HG03060 (cell line): ENCODE data around the gene INSYN2B.

ENCODE experiments used
- ATAC-seq: cut with Tn5 transposase; IDR thresholded peaks from one replicate; pipeline ENCODE4 v1.9.1; 2021; ENCODE audit warnings: low read depth, moderate number of reproducible peaks; ENCODE audit not compliant: unreplicated experiment

INSYN2B gene

DNA sequence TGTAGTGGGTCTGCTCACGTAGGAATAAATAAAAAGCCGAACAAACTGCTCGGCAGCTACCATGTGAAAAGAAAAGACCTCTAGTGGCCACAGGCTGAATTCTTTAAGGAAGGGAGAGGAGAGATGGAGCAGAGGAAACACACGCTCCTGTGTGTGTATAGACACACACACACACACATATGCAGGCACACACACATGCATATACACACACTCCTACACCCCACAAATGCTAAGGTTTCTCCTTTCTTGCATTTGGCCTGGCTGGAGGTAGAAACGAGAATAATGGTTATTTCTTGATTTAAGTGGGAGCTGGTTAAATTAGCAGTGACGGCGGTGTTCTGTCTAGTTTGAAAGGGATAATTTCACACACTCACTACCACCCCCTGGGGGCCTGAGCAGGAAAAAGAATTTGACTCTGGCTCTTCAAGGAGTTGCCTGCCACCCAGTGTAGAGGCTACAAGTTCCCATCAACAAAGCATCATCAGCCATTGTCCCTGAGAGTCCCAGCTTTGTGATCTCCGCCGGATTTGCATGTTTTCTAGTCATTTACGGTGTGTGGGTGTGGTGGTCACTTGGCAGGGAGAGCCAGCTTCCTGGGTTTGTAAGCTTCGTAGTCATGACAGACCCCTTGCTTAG, at the start of gene INSYN2B:
Gene INSYN2B, minus strand, starts transcription at position 78 of the 636 bp plus-strand sequence. CDS start 96,597 bp downstream, outside the sequence.
- no peak for ATAC-seq

DNA sequence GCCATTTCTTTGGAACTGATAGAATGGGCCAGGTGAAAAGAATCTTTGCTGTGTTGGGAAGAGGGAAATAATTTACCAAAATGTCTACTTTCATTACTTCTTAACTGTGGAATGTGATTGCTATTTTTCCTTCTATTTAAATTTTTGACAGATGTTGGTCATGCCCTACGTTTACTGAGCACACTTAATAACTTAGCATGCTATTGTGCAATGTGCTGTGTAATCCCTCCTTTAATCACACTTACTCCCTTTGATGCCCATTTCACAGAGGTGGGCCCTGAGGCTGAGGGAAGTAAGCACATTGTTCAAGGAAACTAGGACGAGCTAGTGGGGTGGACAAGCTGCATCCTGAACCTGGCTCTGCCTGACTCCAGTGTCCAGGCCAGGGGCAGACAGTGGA, 47.8 kb upstream of the INSYN2B start:
- no peak for ATAC-seq

DNA sequence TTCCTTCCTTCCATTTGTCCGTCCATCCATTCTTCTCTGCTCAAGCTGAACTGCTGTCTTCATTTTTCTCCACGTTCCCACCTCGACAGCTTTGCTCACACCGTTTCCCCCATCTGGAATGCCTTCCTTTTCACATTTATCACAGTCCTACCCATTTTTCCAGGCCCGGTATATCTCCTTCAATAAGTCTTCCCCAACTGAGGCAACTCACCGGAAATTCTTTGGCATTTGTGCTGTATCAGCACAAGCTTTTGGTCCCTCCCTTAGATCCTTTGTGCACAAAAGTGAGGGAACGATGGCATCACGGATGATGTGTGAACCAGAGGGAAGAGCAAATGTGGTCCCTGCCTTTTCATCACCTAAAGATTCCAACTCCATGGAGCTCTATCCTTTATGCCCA, 45.6 kb upstream of the INSYN2B start:
- no peak for ATAC-seq

DNA sequence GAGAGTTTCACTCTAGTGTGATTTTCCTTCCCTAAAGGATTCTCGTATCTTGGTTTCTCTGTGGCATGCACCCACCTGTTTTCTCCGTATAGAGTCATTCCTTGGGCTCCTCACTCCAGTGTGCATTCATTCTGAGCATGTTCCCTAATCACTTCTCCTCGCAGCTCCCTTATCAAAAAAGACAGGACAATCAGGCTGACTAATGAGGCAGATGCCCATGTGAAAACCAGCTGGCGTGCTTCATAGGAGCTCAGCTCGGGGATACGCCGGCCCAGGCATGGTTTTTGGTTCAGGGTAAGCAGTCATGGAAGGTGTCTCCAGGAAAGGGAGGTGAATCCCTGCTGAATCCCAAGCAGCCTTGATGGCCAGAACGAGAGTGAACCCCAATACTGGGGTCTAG, 41.2 kb upstream of the INSYN2B start:
- no peak for ATAC-seq

DNA sequence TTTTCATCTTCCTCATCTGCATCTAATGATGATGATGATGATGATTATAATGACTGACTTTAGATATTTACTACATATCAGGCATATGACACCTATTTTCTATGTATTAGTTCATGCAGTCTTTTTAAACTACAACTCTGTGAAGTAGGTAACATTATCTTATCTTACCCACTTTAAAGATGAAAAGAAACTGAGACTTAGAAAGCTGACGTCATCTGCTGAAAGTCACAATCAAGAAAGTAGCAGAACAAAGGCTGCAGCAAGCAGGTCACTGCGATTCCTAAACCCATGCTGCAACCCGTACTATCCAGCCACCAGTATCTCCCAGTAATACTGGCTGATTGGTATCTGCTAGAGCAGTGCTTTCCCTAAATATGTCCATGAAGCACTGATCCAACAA, 40.1 kb upstream of the INSYN2B start:
- ATAC-seq = no peak

DNA sequence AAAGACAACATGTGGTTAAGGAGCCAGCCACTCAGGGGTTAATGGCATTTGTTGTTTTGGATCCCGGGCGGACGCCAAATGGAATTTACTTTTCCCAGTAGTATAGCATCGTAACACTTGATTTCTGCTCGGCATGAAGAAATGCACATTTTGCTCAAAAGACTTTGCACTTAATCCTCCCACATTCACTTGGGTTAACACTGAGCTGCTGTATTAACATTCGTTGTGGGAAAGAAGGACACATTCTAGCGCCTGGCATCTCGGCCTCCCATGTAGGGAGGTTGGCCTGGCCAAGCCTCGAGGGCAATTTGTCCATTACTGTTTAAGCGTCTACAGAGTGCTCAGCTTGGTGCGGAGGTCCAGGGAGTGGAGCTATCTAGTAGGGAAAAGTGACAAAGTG, 32.3 kb upstream of the INSYN2B start:
- no peak for ATAC-seq

DNA sequence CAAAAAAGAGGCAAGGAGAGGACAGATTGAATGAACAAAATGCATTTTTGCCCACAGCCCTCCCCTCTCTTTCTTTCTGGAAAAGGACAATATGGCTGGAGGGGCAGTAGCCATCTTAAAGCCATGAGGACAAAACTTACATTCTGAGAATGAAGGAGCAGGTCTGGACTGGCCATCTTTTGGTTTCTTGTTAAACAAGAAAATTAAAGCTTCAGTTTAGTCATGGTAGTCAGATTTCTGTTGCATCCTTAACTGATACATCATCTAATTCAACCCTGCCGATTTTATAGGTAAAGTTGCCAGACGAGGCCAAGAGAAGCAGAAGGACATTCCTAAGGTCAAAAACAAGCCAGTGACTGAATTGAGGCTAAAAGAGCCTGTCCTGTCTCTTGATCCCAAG, 31.5 kb upstream of the INSYN2B start:
- no peak for ATAC-seq

DNA sequence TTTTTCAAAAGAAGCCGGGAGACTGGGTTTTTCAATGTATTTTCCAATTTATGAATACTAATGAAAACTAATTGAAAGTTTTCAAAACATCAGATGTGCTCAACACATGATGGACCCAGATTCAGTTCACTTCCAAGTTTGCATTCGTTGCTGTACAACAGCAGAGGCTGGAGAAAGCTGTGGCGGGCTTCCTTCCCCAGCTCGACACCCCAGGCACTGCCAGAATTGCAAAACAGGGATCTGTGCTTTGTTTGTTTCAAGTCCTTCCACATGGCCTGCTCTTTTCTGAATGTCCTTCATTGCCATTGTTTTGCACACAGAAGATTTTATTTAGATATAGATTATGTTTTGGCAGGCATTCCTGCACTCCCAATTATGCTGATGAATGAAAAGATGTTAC, 30.3 kb upstream of the INSYN2B start:
- no peak for ATAC-seq

DNA sequence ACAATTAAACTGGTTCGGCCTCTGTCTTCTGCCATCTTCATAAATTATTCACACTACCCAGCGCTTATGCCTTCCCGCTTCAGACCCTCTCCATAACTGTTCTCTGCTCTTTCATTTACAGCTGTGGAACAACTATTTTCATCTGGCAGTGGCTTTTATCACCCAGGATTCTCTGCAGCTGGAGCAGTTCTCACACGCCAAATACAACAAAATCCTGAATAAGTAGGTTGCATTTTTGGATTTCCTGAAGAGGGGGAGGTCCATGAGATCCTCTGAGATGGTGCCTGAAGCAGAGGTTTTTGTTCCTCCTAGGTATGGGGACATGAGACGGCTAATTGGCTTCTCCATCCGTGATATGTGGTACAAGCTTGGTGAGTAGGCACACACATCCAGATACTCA, 28.1 kb upstream of the INSYN2B start:
- no peak for ATAC-seq

DNA sequence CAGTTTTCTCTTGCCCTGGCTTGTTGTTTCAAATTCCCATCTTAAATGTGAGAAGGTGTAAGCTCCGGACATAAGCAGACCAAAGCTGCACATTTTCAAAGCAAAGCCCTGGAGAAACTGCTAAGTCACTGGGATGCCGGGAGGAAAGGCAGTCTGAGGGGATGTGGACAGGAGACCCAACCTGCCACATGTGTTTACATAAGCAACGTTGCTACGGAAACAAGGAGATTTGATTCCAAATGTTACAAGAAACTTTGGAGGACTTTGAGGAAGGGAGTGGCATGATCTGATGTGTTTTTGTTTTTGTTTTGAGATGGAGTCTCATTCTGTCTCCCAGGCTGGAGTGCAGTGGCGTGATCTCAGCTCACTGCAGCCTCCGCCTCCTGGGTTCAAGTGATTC, 25.7 kb upstream of the INSYN2B start:
- ATAC-seq = no peak

DNA sequence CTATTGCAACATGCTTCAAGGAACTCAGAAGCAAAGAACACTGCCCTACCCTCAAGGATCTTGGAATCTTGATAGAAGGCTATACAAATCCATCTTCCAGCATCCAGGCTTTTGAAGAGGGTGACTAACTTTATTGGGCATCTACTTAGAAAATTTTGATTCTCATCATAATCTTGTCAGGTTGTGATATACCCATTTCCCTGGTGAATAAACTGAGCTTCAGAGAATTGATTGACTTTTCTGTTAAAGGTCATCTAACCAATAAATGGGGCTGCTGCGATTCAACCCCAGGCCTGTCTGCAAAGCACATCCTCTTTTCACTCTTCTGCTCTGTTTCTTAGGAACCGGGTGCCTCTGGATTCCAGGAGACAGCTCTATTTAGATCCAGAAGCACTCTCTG, 19.9 kb upstream of the INSYN2B start:
- ATAC-seq = no peak

DNA sequence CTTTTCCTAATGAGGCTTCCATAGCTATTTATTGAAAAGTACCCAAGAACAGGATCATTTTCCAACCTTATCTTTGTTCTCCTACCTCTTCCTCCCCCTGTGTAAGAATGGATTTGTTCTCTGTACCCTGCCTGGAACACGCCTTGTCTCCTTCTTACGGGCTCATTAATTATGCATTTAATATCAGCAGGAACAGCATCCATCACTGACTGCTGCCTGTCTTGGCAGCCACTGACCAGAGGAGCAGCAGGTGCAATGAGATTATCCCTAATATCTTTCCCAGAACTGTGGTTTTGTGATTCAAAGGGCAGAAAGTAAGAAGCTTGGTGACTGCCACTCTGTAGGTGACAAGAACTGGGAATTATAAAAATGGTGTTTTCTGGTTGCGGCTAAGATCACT, 19.3 kb upstream of the INSYN2B start:
- ATAC-seq = no peak

DNA sequence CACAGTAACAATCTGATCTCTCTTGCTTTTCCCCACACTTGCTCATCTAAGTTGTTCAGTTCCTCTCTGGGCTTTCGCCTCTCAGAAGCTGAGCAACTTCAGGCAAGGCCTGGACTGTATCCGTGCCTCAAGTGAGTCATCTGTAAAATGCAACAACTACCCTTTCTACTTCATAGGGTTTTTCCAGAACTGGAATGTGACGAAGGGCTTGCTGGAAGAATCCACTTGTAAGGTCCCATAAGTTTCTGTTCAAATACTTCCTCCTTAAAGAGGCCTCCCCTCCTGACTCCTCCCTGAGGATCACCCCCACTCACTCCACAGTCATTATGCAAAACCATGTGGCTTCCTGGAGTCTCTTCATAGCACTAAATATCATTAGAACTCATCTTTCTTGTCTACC, 17.5 kb upstream of the INSYN2B start:
- no peak for ATAC-seq

DNA sequence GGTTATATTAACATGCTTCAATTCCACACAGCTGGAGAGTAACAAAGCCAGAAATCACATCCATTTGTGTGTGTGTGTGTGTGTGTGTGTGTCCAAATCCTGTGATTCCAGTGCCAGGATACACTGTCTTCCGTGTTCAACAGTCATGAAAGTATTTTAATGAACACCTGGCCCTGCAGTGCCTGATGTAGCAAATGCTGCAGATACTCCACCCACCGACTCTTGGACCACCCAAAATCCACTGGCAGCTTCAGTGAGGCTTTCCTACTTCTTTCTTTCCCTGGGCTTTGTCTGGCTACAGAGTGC, 13.1 kb upstream of the INSYN2B start:
- no peak for ATAC-seq

DNA sequence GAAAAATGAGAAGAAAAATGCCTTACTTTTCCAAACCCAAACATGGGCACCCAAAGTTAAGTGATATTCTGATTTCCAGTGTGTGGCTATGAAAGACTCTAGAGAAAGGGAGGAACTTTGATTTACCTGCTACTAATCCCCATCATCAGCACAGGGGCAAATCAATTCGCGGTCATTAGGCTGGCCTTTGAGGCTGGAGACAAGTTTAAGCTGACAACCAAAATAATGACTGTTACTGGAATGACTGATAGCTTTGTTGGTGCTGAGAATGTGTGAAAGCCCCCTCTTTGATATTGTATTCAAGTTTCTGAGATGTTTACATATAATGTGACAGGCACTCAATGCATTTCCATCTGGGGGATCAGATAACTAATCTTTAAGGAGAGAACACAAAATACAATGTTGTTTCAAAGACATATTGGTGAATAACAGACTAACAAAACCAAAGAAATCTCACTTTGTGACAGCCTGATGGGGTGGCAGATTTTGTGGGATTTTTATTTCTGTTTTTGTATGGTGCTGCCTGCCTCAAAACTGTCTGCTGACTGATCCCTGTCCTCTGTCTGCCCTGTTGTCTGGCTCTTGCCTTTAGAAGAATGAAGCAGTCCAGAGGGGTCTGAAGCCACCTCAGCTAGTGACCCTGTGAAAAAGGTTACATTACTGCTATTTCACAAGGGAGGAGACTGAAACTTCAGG, 12.6 kb upstream of the INSYN2B start:
- no peak for ATAC-seq

DNA sequence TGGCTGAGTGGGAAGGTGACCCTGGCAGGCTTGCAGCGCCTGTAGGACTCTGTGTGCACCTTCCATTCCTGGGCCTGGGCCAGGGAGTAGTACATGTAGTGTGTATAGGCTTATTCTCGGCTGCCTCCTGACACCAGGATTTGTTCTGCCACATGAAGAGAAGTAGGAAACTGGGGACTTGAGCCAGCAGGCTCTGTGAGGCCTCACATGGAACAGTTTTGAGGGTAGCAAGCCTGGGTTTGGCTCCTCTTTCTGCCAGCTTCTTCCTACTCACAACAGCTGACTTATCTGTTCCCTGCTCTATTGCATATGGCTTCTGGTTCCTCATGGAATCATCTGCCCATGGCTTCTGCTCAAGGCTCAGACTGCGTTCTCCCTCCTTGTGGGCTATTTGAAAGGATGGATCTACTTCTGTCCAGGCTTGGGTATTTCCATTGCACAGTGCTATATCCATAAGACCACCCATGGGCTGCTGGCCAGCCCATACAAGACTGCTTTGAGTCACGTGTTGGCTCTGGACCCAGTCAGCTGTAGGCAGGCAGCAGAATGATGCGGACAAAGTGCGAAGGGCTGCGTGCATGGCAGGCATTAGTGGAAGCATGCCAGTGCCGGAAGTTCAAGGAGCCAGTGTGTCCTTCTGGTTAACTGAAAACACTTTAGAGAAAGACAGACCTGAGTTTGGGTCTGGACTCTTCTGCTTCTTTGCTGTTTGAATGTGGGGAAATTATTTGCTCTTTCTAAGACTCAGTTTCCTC, 11.0 kb upstream of the INSYN2B start:
- ATAC-seq = no peak

DNA sequence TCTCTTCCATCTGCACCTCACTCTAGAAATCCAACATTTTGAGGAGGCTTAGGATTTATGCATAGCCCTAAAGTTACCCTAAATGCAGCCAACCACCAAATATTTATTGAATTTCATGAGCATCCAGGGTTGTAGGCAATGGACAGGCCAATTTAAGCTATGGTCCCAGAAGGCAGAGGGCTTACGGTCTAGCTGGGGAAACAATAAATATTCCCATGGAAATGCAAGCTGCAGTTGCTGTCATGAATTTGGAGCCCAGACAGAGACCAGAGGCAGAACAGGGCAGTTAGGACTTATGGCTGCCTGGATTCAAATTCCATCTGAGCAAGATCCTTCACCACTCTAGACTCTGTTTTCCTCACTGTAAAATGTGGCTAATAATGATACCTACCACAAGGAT, 9.1 kb upstream of the INSYN2B start:
- no peak for ATAC-seq

DNA sequence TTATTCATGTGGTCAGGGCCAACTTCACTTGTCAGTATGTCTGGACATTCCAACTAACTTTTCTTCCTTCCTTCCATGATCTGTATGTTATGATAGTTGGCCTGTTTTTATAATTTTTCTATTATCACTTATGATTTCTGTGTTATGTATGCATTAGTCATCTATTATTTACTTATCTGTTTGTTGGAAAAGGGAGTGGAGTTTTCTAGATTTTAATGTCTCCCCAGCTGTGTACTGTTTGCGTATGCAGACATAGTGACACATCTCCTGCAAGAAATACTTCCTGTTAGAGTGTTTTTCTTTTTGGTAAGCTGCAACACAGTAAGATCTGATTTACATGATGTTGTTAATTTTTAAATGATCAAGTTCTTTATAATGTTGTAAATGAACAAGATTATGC, 8.7 kb upstream of the INSYN2B start:
- ATAC-seq = no peak

DNA sequence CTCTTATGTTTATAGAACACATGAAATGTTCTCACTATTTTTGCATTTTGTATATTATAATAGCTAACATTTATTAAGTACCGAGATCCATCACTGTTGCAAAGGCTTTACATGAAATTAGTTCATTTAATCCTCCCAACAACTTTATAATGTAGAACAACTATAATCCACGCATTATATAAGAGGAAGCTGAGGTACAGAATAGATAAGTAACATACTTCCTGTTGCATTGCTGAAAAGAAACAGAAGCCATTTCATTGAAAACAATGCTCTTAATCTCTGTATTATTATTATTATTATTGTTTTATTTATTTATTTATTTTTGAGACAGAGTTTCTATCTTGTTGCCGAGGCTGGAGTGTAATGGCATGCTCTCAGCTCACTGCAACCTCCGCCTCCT, 7.9 kb upstream of the INSYN2B start:
- no peak for ATAC-seq

DNA sequence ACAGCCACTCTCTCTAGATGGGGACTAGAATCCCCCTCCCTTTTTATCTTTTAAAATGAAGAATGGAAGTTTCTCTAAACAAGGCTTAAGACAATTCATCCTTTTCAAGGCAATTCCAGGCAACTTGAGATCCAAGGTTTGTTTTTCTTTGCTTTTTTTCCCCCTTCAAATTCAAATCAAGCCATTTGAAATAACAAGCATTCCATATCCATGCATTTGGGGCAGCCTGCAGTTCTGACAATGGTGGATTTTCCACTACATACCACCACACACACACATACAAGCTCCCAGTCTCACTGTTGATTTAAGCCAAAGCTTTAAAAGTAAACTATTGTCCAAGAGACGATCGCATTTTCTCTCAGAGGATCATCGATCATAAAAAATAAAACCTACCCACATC, 424 bp downstream of the INSYN2B start:
- ATAC-seq = no peak

DNA sequence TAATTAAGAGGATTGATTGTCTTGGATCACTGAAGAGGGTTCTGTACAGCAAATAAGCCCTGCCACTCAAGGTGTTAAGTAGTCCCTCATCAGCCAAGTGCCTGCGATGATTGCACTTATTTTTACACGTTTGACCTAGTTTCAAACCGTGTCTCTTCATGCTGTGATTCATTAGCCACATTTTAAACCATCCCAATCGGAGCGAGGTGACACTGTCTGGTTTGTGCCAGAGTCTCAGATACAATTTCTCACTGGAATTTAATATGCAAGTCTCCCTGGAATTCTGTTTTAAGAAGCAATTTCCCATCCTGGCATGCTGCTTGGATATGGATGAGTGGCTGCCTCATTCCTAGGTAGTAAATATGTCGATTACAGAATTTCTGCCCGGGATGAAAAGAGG, 1.6 kb downstream of the INSYN2B start:
- no peak for ATAC-seq

DNA sequence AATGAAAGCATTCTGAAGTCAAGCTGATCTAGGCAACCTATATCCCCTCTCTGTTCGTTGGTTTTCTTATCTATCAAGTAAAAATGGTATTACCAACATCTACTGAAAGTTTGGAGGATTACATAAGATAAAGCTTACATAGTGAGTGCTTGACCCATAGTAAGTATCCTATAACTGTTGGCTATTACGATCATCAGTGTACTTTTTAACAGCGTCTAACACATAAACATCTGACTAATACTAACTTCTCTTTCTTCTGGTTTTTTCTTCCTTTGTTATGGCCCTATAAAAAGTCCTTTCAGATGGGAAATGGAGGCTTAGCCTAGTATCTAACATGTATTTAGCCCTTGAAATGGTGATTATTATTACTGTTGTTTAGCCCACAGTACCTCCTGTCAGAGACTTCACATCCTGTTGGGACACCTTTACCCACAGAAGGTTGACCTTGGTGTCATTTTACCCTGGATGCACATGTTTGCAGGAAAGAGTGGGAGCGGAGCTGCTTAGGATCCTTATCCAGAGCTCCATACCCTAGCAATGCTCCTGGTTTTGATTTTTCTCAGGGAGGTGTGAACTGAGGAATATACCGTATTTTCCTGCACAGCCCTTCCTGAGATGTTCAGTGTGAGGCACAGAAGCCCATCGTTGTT, 6.0 kb downstream of the INSYN2B start:
- ATAC-seq = no peak
